ENCODE data around the gene RER1. TPM values are rescaled to one million over a fixed set of nuclear protein-coding genes. Genes with fewer than 3 reads are reported as not detected.

Gene RER1
- total RNA-seq, 1 donor from 2014 or later, result 93.0 TPM

DNA sequence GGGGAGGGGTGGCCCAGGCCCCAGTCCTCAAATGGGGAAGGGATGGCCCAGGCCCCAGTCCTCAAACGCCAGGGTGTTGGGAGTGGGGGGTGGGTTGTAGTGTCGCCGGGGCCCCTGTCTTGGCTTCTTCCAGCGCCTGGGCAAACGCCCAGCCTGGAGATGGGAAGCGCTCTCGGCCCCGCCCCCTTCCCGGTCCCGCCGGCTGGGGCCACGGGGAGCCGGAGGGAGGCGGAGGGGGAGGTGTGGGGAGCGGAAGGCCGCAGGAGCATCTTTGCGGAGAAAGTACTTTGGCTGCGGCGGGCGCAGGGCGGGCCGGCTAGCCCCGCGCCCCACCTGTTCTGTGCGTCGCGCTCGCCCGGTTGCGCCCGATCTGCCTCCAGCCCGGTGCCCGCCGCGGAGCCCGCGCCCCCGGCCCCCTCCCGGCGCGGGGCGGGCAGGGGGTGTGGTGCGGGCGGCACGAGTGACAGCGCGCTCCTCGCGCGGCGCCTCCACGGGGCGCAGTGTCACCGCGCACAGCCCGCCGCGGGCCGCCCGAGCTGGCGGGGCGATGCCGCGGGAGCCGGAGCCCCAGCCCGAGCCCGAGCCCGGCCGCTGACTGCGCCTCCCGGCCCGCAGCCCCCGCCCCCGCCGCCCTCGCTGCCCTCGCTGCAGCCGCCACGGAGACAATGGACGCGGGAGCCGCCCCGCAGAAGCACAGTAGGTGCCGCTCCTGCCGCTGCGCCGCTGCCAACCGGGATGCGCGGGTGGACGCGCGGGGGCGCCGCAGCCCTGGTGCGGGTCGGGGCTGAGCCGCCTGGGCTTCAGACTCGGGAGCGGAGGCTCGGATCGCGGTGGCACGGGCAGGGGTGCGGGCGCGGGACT lies 51.9 kb downstream of the RER1 start:
- Mint-ChIP-seq H3K27me3 (ENCODE audit: unreplicated experiment) (peaks cover 4% of the 10 kb centered on the region), H3K4me3 (ENCODE audit: unreplicated experiment) (no peak overlapping the region), H3K27ac (ENCODE audit: unreplicated experiment) (no peak overlapping the region), H3K36me3 (ENCODE audit: unreplicated experiment) (no peaks in the 10 kb centered on the region), H3K9me3 (ENCODE audit: unreplicated experiment) (peaks cover 8% of the 10 kb centered on the region), H3K4me1 (ENCODE audit: low read depth, unreplicated experiment) (peaks cover 16% of the 10 kb centered on the region)
- DNase-seq, result peak; percentile 77
- TF ChIP-seq, protein P1, sequence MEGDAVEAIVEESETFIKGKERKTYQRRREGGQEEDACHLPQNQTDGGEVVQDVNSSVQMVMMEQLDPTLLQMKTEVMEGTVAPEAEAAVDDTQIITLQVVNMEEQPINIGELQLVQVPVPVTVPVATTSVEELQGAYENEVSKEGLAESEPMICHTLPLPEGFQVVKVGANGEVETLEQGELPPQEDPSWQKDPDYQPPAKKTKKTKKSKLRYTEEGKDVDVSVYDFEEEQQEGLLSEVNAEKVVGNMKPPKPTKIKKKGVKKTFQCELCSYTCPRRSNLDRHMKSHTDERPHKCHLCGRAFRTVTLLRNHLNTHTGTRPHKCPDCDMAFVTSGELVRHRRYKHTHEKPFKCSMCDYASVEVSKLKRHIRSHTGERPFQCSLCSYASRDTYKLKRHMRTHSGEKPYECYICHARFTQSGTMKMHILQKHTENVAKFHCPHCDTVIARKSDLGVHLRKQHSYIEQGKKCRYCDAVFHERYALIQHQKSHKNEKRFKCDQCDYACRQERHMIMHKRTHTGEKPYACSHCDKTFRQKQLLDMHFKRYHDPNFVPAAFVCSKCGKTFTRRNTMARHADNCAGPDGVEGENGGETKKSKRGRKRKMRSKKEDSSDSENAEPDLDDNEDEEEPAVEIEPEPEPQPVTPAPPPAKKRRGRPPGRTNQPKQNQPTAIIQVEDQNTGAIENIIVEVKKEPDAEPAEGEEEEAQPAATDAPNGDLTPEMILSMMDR (IDR thresholded peaks at IDR 0.05; ENCODE audit: partially characterized antibody, unreplicated experiment), result no peak

DNA sequence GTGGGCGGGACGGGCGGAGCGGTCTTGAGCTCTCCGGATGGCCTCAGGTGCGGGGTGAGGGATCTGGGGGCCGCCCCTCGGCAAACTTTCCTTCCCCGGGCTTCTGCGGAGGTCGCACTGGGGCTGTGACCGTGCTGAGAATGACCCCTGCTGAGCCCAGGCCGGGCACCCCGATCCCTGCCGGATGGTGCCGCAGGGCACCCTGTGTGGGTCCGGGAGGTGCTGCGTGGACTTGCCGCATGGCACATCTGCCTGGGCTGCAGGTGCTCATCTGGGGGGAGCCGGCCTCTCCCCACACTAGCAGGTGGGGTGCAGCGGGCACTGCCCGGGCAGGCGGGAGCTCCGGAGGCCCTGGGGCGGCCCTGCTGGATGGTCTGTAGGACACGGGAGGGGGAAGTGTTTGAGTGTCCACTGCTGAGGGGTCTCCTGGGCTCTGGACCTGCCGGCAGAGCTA lies 52.5 kb downstream of the RER1 start:
- Mint-ChIP-seq H3K9me3 (ENCODE audit: unreplicated experiment) (peaks cover 8% of the 10 kb centered on the region), H3K4me3 (ENCODE audit: unreplicated experiment) (no peak overlapping the region), H3K4me1 (ENCODE audit: low read depth, unreplicated experiment) (peaks cover 16% of the 10 kb centered on the region), H3K36me3 (ENCODE audit: unreplicated experiment) (no peaks in the 10 kb centered on the region), H3K27ac (ENCODE audit: unreplicated experiment) (no peak overlapping the region), H3K27me3 (ENCODE audit: unreplicated experiment) (peaks cover 4% of the 10 kb centered on the region)
- TF ChIP-seq, protein P1 (IDR thresholded peaks at IDR 0.05; ENCODE audit: partially characterized antibody, unreplicated experiment), result no peak
- no peak for DNase-seq

DNA sequence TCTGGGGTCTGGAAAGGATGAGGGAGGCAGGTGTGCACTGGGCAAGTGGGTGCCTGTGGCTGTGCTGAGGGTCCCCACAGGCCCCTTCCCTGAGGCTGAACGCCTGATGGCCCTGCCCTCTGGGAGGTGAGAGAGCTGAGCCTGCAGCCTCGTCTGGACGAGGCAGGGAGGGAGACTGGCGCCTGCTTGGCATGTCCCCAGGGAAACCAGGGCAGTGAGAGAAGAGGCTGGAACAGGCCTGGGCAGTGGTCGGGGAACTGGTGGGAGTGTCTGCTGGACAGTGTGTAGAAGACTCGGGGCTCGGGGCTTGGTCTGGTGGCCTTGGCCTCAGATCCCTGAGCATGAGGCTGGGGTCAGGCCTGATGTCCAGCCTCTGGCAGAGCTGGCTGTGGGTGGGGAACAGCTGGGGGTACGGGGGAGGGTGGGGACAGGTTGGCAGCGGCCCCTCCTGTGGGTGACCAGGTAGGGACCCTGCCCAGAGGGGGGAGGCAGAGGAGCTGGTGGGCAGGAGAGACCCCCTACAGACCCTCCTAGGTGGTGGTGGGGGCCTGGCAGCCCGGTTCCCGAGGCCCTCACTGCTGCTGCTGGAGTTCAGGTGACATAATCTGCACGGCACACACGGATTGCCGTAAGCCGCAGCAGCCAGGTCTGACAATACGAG lies 53.7 kb downstream of the RER1 start:
- DNase-seq, result no peak
- TF ChIP-seq, protein P1 (IDR thresholded peaks at IDR 0.05; ENCODE audit: partially characterized antibody, unreplicated experiment), result no peak
- no peak overlapping the region for H3K27ac Mint-ChIP-seq (ENCODE audit: unreplicated experiment)
- no peaks in the 10 kb centered on the region for H3K36me3 Mint-ChIP-seq (ENCODE audit: unreplicated experiment)
- peaks cover 9% of the 10 kb centered on the region for H3K4me1 Mint-ChIP-seq (ENCODE audit: low read depth, unreplicated experiment)
- H3K27me3 Mint-ChIP-seq (ENCODE audit: unreplicated experiment), result no peaks in the 10 kb centered on the region
- H3K4me3 Mint-ChIP-seq (ENCODE audit: unreplicated experiment), result no peak overlapping the region
- H3K9me3 Mint-ChIP-seq (ENCODE audit: unreplicated experiment), result peaks cover 4% of the 10 kb centered on the region

DNA sequence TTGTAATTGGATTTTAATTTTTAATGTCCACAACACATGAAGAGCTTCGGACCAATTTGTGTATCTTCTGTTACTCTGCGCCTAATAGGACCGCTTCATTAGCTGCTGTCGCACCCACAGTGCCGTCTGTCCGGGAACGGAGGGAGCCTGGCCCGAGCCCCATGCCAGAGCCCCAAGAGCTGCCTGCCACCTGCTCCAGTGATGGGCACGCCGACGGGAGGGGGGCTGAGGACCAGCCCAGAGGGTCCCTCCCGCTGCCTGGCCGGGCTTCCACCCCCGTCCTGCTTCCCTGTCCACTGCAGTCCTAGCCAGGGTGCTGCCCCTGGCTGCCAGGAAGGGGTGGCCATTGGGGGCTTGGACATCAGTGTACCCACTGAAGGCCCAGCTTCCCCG lies 54.2 kb downstream of the RER1 start:
- H3K27me3 Mint-ChIP-seq (ENCODE audit: unreplicated experiment), result peaks cover 1% of the 10 kb centered on the region
- H3K36me3 Mint-ChIP-seq (ENCODE audit: unreplicated experiment), result no peaks in the 10 kb centered on the region
- TF ChIP-seq, protein P1 (IDR thresholded peaks at IDR 0.05; ENCODE audit: partially characterized antibody, unreplicated experiment), result no peak
- no peak for DNase-seq
- no peak overlapping the region for H3K27ac Mint-ChIP-seq (ENCODE audit: unreplicated experiment)
- H3K4me1 Mint-ChIP-seq (ENCODE audit: low read depth, unreplicated experiment), result peaks cover 9% of the 10 kb centered on the region
- H3K4me3 Mint-ChIP-seq (ENCODE audit: unreplicated experiment), result no peak overlapping the region
- H3K9me3 Mint-ChIP-seq (ENCODE audit: unreplicated experiment), result peaks cover 4% of the 10 kb centered on the region

DNA sequence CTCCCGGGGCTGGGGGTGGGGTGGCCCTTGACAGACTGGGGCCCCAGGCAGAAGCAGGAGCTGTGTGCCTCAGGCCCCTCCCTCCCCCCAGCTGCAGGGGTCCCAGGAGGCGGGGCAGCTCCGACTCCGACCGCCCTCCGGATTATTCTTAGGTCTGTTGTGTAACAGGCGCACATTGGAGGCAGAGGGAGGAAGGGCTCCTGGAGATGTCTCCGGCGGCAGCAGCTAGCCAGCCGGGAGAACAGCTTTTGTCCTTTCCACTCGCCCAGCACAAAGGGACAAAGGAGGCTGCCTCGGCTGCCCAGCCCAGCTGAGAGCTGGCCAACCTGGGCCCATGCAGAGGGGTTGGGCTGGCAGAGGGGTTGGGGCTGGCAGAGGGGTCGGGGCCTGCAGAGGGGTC lies 54.8 kb downstream of the RER1 start:
- Mint-ChIP-seq H3K9me3 (ENCODE audit: unreplicated experiment) (peaks cover 4% of the 10 kb centered on the region), H3K27me3 (ENCODE audit: unreplicated experiment) (peaks cover 3% of the 10 kb centered on the region), H3K36me3 (ENCODE audit: unreplicated experiment) (no peaks in the 10 kb centered on the region), H3K27ac (ENCODE audit: unreplicated experiment) (no peak overlapping the region), H3K4me1 (ENCODE audit: low read depth, unreplicated experiment) (peaks cover 9% of the 10 kb centered on the region), H3K4me3 (ENCODE audit: unreplicated experiment) (no peak overlapping the region)
- no peak for DNase-seq
- TF ChIP-seq, protein P1 (IDR thresholded peaks at IDR 0.05; ENCODE audit: partially characterized antibody, unreplicated experiment), result no peak

Measured in glutamatergic neuron (in vitro differentiated cells).